Stimulated activated CD8-positive, alpha-beta memory T cell treated with anti-CD3 and anti-CD28 coated beads, Interleukin-4, amount 100 ng/mL, for 24 hours (primary cell): ENCODE results near the gene MSLN.
"Not testable (repeated sequence)": the region's sequence is repeated elsewhere in the genome, so short reads cannot be mapped to it uniquely, and the experiment has no call there.

Experiments used
- DNase-seq: peaks from one replicate; pipeline ENCODE4 v3.0.0-alpha.2; 2020; ENCODE audit warnings: low read depth

MSLN gene

DNA sequence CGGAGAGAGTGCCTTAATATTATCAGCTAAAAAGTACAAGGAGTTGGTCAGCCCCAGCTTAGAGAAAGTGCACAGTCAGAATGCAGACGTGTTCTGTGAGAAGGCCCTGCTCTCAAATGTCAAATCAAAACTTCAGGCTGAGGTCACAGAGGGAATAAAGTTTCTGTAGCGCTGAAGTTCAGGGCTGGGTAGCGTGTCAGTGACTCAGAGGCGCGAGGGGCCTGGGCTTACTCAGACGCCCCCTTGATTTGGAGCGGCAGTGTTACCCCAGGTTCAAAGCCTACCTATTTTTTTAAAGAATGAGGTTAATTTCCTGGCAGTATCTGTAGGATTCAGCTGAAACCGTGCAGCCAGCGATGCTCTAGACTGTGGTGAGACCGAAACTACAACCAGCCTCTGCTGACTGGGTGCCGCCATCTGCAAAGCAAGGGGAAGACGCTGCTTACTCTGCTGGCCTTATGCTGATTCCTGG, 24.5 kb upstream of the MSLN start:
- no peak for DNase-seq

DNA sequence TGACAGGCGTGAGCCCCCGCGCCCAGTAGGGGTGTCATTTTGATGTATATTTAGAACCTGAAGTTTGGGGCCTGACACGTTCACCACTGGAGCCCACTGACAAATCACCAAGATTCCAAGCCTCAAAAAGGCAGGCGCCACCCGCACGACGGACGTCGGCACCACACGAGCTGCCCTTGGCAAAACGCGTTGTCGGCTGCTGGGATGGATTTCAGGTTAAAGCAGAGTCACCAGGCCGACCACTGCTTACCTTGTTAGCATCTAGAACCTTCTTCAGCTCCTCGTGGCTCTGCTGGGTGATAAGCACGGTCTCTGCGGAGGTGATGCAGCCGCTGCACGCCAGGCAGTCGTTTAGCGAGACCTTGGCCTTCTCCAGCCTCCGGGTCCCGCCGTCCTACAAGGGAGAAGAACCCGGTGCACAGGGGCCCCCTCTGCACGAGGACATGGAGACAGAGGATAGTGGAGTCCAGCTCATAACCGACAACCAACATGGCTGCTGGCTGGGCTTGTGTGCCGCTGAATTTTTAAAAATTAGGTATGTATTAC, 23.5 kb upstream of the MSLN start:
- DNase-seq: no peak

DNA sequence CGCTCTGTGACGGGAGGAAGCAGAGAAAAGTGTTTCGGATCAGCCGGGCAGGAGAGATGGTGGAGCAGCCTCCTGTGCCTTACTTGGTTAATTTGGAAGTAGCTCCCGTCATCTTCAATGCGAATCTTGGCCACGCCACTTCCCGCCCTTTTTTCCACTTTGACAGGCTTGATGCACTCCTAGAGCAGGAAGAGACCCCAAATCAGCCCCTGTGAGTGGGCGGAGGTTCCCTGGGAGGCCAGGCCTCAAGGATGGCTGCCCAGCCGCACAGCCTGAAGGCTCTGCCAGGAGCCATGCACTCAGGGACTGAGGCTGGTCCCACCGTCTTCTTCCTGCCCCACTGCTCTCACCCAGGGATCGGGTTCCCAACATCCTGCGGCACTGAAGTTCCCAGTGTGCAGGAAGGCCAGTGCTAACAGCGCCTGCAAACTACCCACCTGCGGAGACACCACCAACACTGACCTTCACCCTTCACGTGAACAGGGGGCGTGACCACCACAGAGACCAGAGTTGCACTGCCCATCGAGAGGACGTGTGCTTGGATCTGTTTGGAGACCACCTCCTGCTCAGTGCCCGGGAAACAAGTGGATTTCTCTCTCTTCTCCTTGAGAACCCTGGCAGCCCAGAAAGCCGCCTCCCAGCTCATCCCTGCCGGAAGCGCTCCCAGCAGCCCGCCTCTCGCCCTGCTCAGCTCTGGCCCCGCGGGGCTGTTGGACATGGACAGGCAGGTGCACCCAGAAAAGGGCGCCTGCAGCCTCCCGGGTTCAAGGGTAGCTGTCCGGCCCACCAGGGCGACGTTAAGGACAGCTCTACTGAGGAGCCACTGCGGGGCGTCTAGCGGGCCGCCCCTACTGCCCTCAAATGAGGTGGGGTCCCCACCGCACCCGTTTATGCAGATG, 20.7 kb upstream of the MSLN start:
- DNase-seq: no peak

DNA sequence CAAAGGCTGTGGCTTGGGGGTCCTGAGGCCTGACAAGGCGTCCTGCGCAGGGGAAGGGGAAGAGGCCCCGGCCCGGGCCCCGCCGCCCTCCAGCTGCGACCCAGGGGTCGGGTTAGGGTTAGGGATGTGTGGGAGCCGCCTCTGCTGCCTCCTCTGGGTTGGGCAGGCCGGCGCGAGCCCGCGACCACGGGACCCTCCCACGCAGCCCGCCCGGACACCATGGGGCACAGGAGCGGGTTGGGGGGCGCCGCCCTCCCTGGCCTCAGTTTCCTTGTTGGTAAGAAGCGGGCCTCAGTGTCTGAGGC, 20.1 kb upstream of the MSLN start:
- DNase-seq: no peak

DNA sequence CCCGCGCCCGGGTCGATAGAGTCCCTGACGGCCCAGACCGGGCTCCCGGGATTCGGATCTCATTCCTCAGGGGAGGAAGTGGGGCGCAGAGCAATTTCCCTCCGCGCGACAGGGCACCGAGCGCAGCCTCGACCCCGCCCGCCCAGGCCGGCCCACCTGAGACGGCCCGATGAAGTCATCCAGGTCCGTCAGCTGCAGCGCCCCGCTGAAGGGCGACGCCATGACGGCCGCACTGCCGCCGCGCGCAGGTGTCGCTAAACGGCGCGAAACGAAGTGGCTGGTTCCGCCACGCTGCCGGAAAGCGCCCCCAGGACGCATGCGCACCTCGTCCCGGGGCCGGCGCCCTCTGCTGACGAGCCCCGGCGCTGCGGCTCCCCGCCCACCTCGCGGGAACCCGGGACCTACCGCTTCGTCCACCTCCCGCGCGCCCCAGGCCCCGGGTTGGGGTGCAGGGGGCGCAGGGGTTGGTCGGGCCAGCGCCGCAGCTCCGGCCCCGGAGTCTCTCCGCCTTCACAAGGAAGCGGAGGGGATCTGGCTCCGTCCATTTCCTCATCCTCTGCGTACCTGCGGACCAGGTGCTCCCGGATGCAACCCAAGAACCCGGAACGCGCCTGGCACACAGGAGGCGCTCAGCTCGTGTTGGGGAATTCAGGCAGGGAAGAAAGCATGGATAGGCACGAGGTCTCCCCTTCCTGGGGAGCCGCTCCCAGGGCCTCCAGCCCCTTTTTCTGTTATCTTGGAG, 19.6 kb upstream of the MSLN start, which contains the start of gene CIAO3:
Gene CIAO3, minus strand, starts transcription at position 234 of the 742 bp plus-strand sequence. Its CDS starts 12 bp downstream, at position 222.
- DNase-seq: peak; percentile 87

DNA sequence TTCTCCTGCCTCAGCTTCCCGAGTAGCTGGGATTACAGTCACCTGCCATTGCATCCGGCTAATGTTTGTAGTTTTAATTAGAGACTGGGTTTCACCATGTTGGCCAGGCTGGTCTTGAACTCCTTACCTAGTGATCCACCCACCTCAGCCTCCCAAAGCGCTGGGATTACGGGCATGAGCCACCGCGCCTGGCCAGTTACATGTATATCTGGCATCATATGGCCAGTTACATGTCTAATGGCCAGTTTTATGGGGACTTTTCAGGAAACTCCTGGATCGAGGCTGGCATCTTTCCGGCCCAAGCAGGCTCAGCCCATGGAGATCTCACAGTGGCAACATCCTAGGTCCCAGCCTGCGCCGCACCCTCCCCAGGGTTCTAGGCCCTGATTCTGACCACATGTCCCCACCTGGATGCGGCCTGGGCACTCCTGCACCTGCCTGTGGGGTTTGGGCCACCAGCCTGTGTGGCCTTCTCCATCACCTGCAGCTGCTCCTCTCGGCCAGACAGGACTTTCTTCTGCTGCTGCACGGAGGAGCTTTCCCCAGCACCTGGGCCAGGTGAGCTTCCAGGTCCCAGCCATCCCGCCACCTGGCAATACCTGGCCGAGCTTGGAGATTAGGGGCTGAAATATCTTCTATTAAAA, 18.4 kb upstream of the MSLN start:
- DNase-seq: no peak

DNA sequence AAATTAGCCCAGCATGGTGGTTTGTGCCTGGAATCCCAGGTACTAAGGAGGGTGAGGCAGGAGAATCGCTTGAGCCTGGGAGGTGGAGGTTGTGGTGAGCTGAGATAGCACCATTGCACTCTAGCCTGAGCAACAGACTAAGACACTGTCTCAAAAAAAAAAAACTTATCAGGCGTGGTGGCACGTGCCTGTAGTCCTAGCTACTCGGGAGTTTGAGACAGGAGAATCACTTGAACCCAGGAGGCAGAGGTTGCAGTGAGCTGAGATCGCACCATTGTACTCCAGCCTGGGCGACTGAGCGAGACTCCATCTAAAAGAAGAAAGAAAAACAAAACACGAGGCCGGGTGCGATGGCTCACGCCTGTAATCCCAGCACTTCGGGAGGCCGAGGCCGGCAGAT, 17.6 kb upstream of the MSLN start:
- not testable (repeated sequence) for DNase-seq

DNA sequence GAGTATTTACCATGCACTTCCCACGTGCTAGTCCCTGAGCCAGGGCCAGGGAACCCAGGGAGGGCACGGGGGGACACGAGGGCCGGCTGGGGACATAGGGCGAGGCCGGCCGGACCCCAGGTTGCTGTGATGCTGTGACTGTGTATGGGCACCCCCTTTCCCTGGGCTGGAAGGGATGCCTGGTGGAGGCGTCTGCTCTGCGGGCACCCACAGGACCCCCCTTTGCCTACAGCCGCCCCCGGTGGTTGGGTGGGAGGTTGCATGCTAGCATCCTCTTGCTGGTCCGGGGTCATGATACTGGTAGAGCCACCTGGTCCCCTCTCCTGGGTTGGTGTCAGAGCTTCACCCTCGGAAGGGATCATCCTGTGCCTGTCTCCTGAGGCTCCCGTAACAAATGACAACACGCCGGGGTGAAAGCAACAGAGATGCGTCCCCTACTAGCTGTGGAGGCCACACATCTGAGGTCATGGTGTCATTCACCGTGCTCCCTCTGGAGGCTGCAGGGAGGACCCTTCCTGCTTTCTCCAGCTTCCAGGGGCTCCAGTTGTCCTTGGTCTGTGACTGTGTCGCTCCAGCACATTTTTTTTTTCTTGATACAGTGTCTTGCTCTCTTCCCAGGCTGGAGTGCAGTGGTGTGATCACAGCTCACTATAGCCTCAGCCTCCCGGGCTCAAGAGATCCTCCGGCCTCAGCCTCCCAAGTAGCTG, 16.6 kb upstream of the MSLN start:
- no peak for DNase-seq

DNA sequence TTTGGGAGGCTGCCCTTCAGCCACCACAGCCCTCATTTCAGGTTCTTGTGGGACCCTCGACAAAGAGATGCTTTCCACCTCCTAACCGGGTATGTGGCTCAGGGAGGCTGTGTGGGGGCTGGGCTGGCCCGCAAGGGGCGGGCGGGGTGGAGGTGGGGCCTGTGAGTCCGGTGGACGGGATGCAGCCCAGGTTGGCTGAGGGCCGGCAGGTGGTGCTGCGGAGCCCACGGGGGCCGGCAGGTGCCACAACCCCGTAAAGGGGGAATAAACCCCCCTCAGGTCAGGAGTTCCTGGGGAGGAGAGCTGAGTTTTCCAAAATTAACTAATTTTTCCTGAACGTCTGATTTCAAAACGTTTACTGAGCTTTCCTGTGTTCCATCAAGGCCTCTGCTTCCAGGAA, 14.8 kb upstream of the MSLN start:
- DNase-seq: no peak

DNA sequence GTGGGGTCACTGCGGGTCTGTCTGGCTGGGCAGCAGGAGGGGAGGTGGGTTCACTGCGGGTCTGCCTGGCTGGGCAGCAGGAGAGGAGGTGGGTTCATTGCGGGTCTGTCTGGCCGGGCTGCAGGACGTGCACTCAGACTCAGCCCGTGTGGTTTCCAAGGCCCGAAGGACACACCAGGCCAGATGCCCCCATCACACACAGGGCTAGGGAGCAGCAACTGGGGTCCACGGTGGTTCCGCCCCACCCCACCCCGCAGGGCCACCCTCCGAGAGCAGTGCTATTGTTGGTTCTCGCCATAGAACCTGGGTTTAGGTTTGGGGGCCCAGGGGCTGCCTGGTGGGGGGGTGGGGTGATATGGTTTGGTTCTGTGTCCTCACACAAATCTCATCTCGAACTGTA, 13.9 kb upstream of the MSLN start:
- no peak for DNase-seq

DNA sequence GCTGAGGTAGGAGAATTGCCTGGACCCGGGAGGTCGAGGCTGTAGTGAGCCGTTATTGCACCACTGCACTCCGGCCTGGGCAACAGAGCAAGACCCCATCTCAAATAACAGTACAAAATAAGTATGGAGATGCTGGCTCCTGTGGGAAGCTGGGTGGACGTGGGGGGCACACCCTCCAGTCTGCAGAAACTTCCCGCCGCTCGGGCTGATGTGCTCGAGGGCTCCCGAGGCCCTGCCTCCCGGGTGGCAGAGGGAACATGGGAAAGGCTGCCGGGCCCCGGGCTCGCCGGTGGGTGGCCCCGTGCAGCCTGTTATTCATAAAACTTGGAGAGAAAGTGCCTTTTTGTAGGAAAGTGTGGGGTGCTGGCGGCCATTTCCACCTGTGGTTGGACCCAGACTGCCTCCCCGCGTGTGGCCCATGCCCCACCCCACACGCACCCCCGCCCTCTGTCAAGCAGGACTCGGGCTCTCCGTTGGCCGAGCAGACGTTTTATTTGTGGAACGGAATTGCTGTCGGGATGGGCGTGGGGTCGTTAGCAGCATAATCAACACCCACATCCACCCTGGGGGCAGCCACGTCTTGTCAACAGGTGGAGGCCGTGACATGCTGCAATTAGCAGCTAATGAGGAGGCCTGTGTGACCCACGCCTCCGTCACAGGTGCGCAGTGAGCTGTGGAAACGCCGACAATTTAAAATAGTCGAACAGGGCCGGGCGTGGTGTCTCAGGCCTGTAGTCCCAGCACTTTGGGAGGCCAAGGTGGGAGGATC, 12.4 kb upstream of the MSLN start:
- DNase-seq: no peak

DNA sequence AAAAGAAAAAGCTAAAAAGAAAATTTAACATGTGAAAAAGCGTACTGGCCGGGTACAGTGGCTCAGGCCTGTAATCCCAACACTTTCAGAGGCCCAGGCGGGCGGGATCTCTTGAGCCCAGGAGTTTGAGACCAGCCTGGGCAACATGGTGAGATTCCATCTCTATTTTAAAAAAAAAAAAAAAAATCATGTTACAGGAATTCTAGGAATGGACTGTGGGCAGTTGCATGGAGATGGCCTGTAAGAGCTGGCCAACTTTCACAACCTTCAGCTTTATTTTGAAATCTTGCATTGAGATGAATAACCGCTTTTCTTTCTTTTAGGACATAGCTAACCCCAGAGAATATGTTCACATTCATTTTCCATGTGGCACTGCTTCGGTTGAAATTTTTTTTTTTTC, 11.5 kb upstream of the MSLN start:
- no peak for DNase-seq

DNA sequence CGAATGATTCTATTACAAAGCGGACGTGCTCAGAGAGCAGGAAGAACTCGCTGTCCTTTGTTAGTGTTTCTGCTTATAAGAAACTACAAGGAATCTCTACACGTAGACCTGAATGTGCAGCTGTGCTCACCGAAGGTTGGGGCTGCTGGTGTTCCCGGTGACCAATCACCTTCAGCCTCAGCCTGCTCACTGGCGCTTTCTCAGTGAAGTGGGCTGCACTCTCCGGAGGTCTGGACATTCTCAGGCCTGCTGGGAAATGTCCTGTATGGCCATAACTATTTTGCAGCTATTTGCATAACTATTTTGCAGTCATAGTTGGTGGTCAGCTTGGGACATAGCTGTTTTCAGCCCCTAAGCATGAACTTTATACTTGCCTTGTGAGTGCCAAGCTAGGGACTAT, 10.0 kb upstream of the MSLN start:
- no peak for DNase-seq

DNA sequence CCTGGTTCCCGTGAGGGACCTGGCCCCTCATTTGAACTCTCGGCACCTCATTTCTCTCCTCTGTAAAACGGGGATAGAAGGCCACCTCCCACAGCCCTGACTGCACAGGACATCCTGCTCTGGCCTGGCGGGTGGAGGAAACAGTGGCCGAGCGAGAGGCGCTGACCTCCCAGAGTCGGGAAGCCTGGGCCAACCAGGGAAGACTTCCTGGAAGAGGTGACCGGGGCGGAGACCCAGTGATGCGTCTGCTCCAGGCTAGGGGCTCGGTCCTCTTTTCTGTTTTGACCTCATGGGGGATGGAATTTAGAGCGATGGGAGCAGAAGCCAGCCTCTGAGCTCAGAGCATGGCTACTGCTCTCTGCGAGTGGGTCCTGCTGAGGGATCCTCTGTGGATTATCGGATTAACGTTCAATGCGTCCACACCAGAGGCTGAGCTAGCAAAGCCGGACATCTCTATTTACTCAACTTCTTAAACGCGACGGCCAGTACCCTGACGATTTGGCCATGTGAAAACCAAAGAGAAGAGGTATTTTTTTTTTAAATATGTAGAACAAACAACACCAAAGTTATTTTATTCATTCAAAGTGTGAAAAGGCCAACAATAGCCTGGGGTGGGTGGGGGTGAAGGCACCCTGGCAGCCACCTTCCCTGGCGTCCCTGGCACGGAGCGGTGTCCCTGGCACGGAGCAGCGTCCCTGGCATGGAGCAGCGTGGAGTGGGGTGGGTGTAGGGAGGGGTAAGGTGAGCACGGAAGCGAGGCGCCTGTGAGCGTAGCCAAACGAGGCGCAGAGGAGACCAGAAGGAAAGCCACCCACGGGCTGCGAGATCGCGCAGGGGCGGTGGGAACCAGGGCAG, 9.2 kb upstream of the MSLN start:
- no peak for DNase-seq

DNA sequence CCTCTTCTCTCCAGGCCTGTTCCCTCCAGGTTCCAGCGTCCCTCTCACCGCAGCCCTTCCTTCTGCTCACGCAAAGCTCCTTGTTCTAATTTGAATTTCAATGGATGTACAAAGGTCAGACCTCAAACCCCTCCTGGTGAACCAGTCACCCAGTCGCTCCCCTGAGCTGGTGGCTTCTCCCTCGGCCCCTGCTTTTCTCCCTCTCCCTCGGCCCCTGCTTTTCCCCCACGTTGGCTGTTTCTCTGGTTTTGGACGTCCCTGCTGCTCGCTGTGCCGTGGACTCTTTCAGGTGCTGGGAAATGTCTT, 8.6 kb upstream of the MSLN start:
- DNase-seq: no peak

DNA sequence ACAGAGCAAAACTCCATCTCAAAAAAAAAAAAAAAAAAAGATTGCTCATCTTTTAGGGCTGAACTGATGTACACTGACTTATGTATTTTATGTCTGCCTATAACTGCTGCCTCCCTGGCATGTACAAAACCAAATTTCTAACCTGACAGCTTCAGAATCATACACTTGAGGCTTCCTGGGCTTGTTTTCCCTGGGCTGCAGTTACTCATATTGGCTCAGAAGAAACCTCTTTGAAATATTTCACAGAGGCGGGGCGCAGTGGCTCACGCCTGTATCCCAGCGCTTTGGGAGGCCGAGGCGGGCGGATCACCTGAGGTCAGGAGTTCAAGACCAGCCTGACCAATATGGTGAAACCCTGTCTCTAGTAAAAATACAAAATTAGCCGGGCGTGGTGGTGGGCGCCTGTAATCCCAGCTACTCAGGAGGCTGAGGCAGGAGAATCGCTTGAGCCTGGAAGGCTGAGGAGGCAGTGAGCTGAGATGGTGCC, 6.4 kb upstream of the MSLN start:
- DNase-seq: not testable (repeated sequence)

DNA sequence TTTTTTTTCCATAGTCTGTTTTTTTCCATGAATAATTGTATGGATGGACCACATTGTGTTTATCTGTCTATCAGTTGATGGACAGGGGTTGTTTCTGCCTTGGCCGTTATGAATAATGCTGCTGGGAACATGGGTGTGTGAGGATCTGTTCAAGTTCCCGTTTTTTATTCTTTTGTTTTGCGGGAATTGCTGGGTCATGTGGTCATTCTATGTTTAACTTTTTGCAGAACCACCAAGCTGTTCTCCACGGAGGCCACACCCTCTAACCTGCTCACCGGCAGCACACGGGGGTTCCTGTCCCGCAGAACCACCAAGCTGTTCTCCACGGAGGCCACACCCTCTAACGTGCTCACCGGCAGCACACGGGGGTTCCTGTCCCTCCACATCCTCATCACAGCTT, 5.9 kb upstream of the MSLN start:
- no peak for DNase-seq

DNA sequence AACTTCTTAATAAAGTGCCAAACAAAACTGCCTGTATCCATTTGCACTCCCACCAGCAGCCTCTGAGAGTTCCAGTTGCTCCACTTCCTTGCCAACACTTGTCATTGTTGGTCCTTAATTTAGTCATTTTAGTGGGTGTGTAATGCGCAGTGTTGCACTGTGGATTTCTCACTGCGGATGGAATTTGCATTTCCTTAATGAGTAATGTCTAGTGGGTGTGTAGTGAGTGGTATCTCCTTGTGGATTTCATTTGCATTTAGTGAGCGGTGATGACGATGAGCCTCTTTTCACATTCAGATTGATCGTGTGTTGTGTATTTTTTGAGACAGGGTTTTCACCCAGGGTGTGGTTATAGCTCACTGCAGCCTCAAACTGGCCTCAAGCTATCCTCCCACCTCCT, 4.1 kb upstream of the MSLN start:
- DNase-seq: no peak

DNA sequence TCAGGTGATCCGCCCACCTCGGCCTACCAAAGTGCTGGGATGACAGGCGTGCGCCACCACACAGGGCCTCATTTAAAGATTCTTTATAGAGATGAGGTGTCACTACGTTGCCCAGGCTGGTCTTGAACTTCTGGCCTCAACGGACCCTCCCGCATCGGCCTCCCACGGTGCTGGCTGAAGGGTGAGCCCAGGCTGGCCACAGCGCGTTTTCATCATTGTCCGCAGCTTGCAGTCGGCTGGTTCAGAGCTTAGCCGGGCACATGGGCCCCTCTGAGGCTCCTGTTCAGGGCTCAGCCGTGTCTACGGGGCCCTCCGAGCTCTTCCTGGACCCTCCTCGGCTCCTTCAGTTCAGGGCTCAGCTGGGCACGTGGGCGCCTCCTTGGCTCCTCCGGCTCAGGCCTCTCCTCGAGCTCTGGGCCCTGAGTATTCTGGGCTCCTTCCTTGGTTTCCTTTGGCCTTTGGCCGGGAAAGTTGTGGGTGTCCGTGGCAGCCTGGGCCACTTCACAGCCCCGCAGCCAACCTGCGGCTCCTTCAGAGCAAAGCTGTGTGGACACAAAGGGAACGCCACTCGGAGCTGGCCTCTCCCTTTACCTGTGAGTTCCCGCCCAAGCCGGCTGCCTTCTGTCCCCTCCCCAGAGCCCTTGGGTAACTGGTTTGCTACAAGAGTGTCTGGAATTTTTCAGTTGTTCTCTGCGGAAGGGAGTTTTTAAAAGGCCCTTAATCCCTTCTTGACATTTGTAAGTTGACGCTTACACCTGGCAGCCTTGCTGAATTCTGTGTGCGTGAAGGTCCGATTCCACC, 1.2 kb upstream of the MSLN start:
- DNase-seq: no peak
